GM13976 (cell line): Measurements from ENCODE around the gene CARD19.
A peak's percentile ranks its signal among the peaks of the same experiment; 100 is the strongest.

Source experiments
- DNase-seq: peaks from one replicate; pipeline ENCODE4 v3.0.0; 2012; ENCODE audit warnings: low spot score
- in situ Hi-C: fragments of 300-500 bp; cut with MboI; formaldehyde crosslinking; loops from one replicate; pipeline ENCODE4 v1.12.0; 2022; ENCODE audit warnings: low sequenced_read_pairs, mixed read lengths, inconsistent platforms; ENCODE audit not compliant: unreplicated experiment
- TF ChIP-seq, protein P1 (sequence below): IDR thresholded peaks from 2 replicates; pipeline ENCODE4 v1.5.1; 2012; ENCODE audit warnings: borderline replicate concordance, mild to moderate bottlenecking; ENCODE audit not compliant: insufficient read depth; ENCODE audit errors: extremely low read depth, missing control alignments, control extremely low read depth

CARD19 gene

DNA sequence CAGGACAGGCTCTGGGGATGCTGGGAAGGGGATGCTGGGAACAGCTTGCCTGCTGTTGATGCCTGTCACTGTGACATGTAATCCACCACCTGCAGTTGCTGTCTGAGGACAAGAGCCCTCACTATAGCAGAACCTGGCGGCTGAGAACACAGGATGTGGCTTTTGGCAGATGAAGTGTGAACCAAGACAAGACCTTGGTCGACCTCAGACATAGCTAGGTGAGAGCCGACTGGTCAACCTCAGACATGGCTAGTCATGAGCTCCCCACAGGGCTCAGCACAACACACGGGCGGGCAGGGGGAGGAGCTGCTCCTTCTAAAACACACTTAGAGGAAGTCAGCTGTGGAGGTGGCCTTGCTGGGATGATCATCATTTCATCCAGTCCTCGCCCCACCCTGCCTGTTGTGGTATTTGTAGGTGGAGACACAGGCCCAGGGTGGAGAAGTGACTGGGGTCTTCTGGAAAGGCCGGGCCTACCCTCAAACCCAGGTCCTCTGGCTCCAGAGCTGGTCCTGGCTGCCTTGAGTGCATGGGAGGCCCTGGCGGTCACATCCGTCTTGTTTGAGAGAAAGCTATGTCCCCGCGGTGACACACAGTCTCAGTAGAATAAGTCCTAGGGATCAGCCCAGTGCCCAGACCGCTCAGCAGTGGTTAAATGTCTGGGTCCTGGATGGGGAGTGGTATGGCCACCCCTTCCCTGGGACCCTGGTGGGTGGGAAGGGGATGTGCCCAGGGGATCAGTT lies 31.5 kb upstream of the CARD19 start:
- in situ Hi-C loops: no loop called here
- TF ChIP-seq, protein P1, sequence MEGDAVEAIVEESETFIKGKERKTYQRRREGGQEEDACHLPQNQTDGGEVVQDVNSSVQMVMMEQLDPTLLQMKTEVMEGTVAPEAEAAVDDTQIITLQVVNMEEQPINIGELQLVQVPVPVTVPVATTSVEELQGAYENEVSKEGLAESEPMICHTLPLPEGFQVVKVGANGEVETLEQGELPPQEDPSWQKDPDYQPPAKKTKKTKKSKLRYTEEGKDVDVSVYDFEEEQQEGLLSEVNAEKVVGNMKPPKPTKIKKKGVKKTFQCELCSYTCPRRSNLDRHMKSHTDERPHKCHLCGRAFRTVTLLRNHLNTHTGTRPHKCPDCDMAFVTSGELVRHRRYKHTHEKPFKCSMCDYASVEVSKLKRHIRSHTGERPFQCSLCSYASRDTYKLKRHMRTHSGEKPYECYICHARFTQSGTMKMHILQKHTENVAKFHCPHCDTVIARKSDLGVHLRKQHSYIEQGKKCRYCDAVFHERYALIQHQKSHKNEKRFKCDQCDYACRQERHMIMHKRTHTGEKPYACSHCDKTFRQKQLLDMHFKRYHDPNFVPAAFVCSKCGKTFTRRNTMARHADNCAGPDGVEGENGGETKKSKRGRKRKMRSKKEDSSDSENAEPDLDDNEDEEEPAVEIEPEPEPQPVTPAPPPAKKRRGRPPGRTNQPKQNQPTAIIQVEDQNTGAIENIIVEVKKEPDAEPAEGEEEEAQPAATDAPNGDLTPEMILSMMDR: no peak
- DNase-seq: peak; percentile 93

DNA sequence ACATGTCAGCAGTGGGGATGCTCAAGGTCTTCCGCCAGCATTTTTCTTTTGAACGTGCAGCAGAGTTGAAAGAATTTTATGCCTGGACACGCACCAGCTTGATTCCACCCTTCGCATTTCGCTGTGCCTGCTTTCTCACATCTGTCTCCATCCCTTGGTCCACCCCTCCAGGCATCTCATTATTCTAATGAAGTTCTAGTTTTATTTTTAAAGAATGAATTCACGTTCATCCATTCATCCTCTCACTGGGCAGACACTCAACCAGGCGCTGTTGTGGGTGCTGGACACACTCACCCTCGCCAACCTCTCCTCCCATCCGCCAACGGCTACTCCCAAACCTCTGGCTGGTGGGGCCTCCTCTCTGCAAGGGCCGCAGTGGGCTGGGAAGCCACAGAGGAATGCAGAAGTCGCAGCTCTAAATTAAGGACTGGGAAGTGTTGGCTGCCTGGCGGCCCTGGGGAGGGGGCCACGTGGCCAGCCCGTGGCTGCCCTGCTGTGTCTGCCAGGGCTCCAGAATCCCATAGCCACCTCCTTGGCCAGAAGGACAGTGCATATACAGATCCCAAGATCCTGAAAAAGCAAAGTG lies 30.8 kb upstream of the CARD19 start:
- TF ChIP-seq, protein P1: no peak
- no peak for DNase-seq
- in situ Hi-C loops: no loop called here

DNA sequence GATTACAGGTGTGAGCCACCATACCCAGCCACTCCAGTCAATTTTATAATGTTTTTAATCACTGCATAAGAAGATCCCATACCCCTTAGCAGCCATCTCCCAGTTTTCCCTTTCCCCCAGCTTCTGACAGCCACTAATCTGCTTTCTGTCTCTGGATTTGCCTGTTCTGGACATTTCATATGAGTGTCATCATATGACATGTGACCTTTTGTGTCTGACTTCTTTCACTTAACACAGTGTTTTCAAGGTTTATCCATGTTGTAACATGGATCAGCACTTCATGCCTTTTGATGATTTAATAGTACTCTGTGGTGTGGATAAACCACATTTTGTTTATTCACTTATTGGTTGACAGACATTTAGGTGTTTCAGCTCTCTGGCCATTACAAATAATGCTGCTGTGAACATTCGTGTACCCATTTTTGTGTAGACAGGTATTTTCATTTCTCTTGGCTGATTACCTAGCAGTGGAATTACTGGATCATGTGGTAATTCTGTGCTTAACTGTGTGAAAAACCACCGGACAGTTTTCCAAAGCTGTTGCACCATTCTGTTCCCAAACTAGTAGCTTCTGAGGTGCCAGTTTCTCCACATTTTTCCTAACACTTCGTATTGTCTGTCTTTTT lies 28.9 kb upstream of the CARD19 start:
- in situ Hi-C loops: no loop called here
- DNase-seq: no peak
- TF ChIP-seq, protein P1: no peak

DNA sequence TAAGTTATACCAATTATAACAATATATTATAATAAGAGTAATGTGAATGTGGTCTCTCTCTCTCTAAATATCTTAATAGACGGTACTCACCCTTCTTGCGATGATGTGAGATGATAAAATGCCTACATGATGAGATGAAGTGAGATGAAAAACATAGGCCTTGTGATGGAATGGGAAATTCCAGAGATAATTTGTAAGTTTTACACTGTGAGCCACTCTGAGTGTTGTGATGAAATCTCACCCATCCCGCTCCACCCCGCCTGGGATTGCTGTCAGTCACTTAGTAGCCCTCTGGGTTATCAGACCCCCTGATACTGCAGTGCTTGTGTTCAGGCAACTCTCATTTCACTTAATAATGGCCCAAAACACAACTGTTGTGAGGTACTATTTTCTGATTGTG lies 27.1 kb upstream of the CARD19 start:
- no peak for DNase-seq
- in situ Hi-C loops: no loop called here
- TF ChIP-seq, protein P1: no peak

DNA sequence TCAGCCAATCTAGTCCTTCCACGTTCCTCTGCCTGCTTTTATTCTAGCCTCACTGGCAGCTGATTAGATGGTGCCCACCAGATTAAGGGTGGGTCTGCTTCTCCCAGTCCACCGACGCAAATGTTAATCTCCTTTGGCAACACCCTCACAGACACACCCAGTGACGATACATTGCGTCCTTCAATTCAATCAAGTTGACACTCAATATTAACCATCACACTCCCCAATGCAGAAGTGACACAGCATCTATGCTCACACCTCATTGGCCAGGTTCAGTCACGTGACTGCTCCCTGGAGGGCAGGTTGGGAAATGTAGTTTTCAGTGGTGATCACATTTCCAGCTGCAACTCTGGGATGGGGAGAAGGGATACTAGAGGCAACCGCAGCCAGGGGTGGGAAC lies 24.6 kb upstream of the CARD19 start:
- TF ChIP-seq, protein P1: no peak
- DNase-seq: no peak
- in situ Hi-C loops: no loop called here

DNA sequence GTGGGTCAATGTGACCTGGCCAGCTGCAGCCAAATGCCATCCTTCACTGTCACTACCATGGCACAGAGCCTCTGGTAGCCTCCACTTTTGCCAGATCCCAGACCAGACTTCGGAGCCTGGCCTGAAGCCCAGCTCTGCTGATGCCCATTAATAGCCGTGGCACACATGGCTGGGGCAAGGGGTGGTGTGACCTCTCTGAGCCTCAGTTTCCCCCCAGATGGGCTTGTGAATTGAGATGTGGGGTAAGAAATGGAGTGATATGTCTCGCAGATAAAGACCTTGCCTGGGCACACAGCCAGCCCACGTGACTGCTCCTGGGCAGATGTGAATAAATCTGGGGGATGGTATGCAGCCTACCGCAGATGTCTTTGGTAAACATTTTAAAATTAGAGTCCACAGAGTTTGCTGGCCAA lies 23.6 kb upstream of the CARD19 start:
- TF ChIP-seq, protein P1: no peak
- in situ Hi-C loops: no loop called here
- no peak for DNase-seq
